Adrenal gland (tissue), 12 donors: ENCODE measurements around the gene TCP11. TPM values are rescaled to one million over a fixed set of nuclear protein-coding genes. Genes with fewer than 3 reads are reported as not detected.

Experiments used
- DNase-seq, 7 donors: peaks; one replicate each; pipeline ENCODE4 v3.0.0-alpha.2; 2019 to 2020
- H3K27ac ChIP-seq, 5 donors: fragments of 200-600 bp; sonication (generic) in 4 of 5; 1 replicate in 3 of 5; 2 replicates in 2 of 5; pipeline versions ENCODE4 v1.5.1 to v1.8.0; 2016 to 2020; ENCODE audit warnings: mild to moderate bottlenecking in 1 of 5
- H3K27me3 ChIP-seq: fragments of 200-600 bp; 2 replicates; pipeline ENCODE4 v1.8.0; 2021
- H3K36me3 ChIP-seq, 2 donors: fragments of 200-600 bp; replicated peaks in 1 of 2; 1 replicate in 1 of 2; 2 replicates in 1 of 2; pipeline versions ENCODE4 v1.5.1 to v1.8.0; 2018 to 2022
- H3K4me1 ChIP-seq, 2 donors: fragments of 200-600 bp; replicated peaks in 1 of 2; 1 replicate in 1 of 2; 2 replicates in 1 of 2; pipeline versions ENCODE4 v1.5.1 to v1.8.0; 2018 to 2021
- H3K4me3 ChIP-seq, 4 donors: fragments of 200-600 bp; sonication (generic) in 3 of 4; one replicate each; pipeline ENCODE4 v1.5.1; 2016 to 2018
- H3K9me3 ChIP-seq, 3 donors: fragments of 200-600 bp; sonication (generic) in 1 of 3; replicated peaks in 1 of 3; 1 replicate in 2 of 3; 2 replicates in 1 of 3; pipeline versions ENCODE4 v1.5.1 to v1.8.0; 2016 to 2021
- POLR2A ChIP-seq, 2 donors: fragments of 450-650 bp; IDR thresholded peaks; one replicate each; pipeline ENCODE4 v1.6.1; 2017; ENCODE audit warnings: antibody characterized with exemption in 2 of 2, mild to moderate bottlenecking in 2 of 2, moderate library complexity in 1 of 2
- WGBS, 4 donors: extraction: QIAGEN DNeasy Blood & Tissue Kit in 2 of 4; methylation state at CpG; one replicate each; pipeline versions ENCODE4 v1.1.5 to v1.1.7; 2013 to 2017; 5-methylcytosine and 5-hydroxymethylcytosine counted together
- intact Hi-C, 2 donors: fragments of 100-400 bp; cut with DNase I; formaldehyde crosslinking; loops; one replicate each; pipeline versions ENCODE4 v1.14.1 to v1.15.0; 2022 to 2023
- polyA plus RNA-seq, 3 donors: library from polyadenylated mRNA; stranded (reverse); fragments of 200-250 nt in 2 of 3; fragments of 350-450 nt in 1 of 3; fragmentation: Illumina TruSeq in 1 of 3; extraction: RNeasy Lipid Tissue Mini Kit (QIAGEN cat#74804) in 1 of 3; gene quantifications; one replicate each; pipeline ENCODE4 v1.2.3, GENCODE V29; 2013 to 2014
- total RNA-seq, 9 donors: library from RNA; depleted of rRNA in 4 of 9; stranded (reverse); fragments of >200 nt in 4 of 9; fragments of 120-200 nt in 1 of 9; fragmentation: NEBNext Ultra II Directional in 1 of 9; extraction: Animal tissue kit (Norgen Biotek cat#: 25700) in 1 of 9; gene quantifications; one replicate each; pipeline versions ENCODE4 v1.1.0 to v1.2.4, GENCODE V29; 2013 to 2023
- TF ChIP-seq, protein P1 (sequence below), 6 experiments: fragments of 450-650 bp in 4 of 6; fragments of 200-600 bp in 2 of 6; sonication (generic) in 1 of 6; IDR thresholded peaks; 1 replicate in 5 of 6; 2 replicates in 1 of 6; pipeline versions ENCODE4 v1.5.1 to v1.8.0; 2016 to 2021; ENCODE audit warnings: antibody characterized with exemption in 6 of 6, mild to moderate bottlenecking in 2 of 6, moderate library complexity in 1 of 6
- donor health status: healthy with polysubstance abuse.
- donor health status: Bipolar disorder and iron deficiency.
- donor health status: DM: yes; HTN: yes; CAD: no.
- donor health status: DM: no; HTN: no; CAD: no.
- donor health status: DM: no; HTN: no; CAD: no.
- donor health status: DM: yes; HTN: yes; CAD: no.

TCP11 gene
- total and polyA plus RNA-seq, 12 donors: 0.13 to 0.40 (median 0.28) TPM; not detected in 7

DNA sequence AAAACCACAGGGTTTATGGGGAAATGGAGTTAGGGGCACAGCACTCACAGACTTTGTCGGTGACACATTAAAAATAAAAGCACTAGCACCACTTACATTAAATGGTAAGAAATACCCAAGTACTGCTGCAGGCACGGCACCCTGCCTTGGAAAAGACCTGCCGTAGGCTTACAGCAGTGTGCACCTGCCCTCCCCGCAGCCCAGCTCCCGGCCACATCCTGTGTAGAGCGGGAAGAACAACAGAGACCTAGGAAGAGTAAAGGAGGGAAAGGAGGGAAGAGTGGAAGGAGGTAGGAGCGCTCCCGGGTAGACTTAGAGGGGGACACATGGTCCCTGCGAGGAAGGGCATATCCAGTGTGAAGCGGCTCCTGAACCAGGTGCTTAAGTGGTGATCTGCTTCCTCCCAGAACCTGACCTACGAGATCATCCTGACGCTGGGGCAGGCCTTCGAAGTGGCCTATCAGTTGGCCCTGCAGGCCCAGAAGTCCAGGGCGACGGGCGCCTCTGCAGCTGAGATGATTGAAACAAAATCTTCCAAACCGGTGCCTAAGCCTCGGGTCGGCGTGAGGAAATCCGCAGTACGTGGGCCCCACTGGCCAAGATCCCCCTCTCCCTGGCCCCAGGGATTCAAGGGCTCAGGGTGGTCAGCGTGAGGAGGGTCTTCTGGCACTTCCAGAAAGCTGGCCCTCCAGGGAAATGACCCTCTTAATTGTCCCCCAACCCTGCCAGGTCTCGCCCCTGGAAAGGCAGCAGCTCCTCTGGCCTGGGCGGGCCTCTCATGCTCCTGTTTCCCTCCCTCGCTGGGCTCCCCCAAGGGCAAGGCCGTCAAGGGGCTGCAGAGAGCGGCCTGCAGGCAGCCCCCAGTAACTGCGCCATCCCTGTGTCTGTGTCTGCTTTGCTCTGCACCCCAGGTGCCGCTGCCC lies 55.5 kb downstream of the TCP11 start:
- no peaks in the 10 kb centered on the region for H3K27me3 ChIP-seq
- intact Hi-C loops: no loop called here
- peak overlapping the region in 1 of 5 donors; percentile 32 for H3K27ac ChIP-seq
- peak in 1 of 7 donors; percentile 40 for DNase-seq
- no peak overlapping the region for H3K4me3 ChIP-seq
- peaks cover 0 to 96% of the 10 kb centered on the region in 2 donors for H3K36me3 ChIP-seq
- H3K9me3 ChIP-seq: no peaks in the 10 kb centered on the region
- 91 to 96% (median 93%) methylated on average over 25 to 30 of the region's 30 CpGs for WGBS, 4 donors
- TF ChIP-seq, protein P1, sequence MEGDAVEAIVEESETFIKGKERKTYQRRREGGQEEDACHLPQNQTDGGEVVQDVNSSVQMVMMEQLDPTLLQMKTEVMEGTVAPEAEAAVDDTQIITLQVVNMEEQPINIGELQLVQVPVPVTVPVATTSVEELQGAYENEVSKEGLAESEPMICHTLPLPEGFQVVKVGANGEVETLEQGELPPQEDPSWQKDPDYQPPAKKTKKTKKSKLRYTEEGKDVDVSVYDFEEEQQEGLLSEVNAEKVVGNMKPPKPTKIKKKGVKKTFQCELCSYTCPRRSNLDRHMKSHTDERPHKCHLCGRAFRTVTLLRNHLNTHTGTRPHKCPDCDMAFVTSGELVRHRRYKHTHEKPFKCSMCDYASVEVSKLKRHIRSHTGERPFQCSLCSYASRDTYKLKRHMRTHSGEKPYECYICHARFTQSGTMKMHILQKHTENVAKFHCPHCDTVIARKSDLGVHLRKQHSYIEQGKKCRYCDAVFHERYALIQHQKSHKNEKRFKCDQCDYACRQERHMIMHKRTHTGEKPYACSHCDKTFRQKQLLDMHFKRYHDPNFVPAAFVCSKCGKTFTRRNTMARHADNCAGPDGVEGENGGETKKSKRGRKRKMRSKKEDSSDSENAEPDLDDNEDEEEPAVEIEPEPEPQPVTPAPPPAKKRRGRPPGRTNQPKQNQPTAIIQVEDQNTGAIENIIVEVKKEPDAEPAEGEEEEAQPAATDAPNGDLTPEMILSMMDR (IDR thresholded peaks at IDR 0.05): no peak
- peaks cover 15 to 36% of the 10 kb centered on the region in 2 donors for H3K4me1 ChIP-seq

DNA sequence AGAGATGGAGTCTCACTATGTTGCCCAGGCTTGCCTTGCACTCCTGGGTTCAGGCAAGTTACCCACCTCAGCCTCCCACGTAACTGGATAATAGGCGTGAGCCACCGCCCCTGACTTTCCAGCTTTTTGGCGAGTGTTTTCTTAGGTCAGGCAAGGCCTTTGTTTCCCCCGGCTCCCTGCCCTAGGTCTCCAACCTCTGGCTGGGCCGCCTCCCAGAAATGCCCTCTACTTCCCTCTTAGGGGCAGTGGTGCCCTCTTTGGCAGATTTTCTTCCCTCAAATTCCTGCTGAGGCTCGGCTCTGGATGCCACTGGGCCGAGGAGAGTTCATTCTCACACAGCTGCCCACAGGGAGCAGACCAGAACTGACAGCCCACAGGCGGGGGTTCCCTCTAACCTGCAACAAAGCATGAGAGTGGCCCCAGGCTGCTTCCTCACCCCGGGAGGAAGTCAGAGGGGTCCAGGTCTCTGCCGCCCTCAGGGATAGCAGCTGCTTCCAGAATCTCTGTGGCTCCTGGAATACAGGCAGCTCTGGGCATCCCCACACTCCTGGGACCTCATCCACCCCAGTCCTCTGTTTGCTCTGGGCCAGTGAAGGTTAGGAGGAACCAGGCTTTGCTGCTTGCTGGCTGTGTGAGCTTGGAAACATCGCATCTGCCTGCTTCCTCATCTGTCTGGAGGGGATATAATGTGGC lies 56.5 kb downstream of the TCP11 start:
- Histone ChIP-seq H3K4me3 (no peak overlapping the region), H3K27ac (peak overlapping the region in 1 of 5 donors; percentile 32), H3K36me3 (peaks cover 0 to 98% of the 10 kb centered on the region in 2 donors), H3K4me1 (peaks cover 15 to 36% of the 10 kb centered on the region in 2 donors), H3K9me3 (no peaks in the 10 kb centered on the region), H3K27me3 (no peaks in the 10 kb centered on the region)
- TF ChIP-seq, protein P1 (IDR thresholded peaks at IDR 0.05): no peak
- TF ChIP-seq POLR2A (IDR thresholded peaks at IDR 0.05): no peak
- DNase-seq: peak in 1 of 7 donors; percentile 47
- intact Hi-C loops: no loop called here
- 87 to 91% (median 89%) methylated on average over 11 to 12 of the region's 12 CpGs for WGBS, 4 donors

DNA sequence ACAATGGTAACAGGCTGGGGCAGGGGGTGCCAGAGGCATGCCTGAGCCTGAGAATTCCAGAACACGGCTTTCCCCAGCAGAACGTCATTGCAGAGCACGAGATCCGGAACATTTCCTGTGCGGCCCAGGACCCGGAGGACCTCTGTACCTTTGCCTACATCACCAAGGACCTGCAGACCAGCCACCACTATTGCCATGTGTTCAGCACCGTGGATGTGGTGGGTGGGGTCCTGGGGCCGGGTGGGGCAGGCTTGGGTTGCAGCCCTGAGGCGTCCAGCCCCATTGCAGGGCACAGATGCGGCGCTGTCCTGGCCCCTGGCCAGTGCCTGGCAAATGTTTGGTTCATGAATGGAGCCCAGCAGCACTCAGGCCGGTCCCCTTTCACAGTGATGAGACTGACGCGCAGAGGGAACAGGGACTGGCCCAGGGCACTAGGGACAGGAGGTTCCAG lies 57.1 kb downstream of the TCP11 start:
- Histone ChIP-seq H3K27ac (no peak overlapping the region), H3K36me3 (peaks cover 0 to 98% of the 10 kb centered on the region in 2 donors), H3K9me3 (no peaks in the 10 kb centered on the region), H3K4me1 (peaks cover 15 to 30% of the 10 kb centered on the region in 2 donors), H3K27me3 (no peaks in the 10 kb centered on the region), H3K4me3 (no peak overlapping the region)
- DNase-seq: peak in 1 of 7 donors; percentile 54
- WGBS, 4 donors: 85 to 95% (median 90%) methylated on average over 8 to 14 of the region's 14 CpGs
- intact Hi-C loops: no loop called here
- no peak for TF ChIP-seq POLR2A (IDR thresholded peaks at IDR 0.05)
- TF ChIP-seq, protein P1 (IDR thresholded peaks at IDR 0.05): no peak

DNA sequence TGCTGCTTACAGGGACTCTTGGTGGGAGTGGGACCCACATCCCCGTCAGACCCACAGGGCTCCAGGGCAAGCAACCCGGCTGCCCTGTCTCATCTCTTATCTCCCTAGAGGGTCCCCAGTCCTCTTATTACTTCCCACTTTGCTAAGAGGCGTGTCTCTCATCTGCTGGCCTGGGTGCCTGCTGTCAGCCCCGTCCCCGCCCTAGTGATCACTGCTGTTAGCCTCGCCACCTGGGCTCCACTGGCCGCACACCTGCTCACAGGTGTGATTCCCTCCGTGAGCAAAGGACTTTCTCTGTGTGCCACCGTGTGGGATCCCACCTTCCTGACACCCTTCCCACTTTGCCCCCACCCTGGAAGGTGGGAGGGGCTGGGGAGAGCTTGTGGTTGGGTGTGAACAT lies 57.6 kb downstream of the TCP11 start:
- H3K4me1 ChIP-seq: peaks cover 14 to 25% of the 10 kb centered on the region in 2 donors
- H3K36me3 ChIP-seq: peaks cover 0 to 99% of the 10 kb centered on the region in 2 donors
- no peaks in the 10 kb centered on the region for H3K9me3 ChIP-seq
- H3K27ac ChIP-seq: no peak overlapping the region
- H3K4me3 ChIP-seq: no peak overlapping the region
- H3K27me3 ChIP-seq: no peaks in the 10 kb centered on the region
- intact Hi-C loops: no loop called here
- 90 to 96% (median 91%) methylated on average over 8 to 9 of the region's 9 CpGs for WGBS, 4 donors
- DNase-seq: peak in 1 of 7 donors; percentile 46
- TF ChIP-seq, protein P1 (IDR thresholded peaks at IDR 0.05): no peak
- TF ChIP-seq POLR2A (IDR thresholded peaks at IDR 0.05): no peak
